SW480 (cell line): ENCODE results near the gene TBC1D2B.
A peak's percentile ranks its signal among the peaks of the same experiment; 100 is the strongest.

Source experiments
- DNase-seq: peaks from one replicate; pipeline ENCODE4 v3.0.0-alpha.2; 2016; ENCODE audit warnings: low spot score

Gene TBC1D2B

DNA sequence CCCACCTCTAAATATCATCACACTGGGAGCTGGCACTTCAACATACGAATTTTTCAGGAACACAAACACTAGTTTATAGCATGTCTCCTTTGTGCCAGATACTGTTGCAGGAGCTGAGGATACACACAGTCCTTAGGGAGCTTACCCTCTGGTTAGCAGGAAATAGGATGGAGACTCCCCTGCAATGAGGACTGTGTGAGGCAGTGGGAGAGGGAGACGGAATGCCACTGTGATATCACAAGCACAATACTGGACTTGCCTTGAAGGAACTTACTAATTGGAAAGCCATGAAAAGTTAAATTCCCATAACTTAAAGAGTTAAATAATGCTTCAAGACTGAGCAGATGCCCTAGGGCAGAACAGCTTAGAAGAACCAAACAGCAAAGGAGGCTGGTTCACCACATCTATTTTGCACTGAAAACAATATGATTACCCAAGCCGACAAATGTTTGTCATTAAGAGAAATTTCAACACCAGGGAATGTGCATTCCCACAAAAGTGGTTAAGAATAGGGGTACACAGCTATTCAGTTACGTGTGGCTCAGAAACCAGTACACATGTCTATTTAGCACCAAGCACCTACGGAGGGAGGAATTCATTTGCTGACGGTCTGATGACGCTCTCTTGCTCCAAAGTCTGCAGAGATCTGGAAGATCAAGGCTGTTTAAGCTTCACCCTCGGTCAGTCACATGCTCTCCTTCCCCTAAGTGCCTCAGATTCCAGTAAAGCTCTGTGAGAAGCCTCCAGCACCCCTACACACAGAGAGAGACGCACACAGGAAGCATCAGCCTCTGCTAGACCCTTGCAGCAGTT lies 5.2 kb downstream of the TBC1D2B start:
- DNase-seq = no peak

DNA sequence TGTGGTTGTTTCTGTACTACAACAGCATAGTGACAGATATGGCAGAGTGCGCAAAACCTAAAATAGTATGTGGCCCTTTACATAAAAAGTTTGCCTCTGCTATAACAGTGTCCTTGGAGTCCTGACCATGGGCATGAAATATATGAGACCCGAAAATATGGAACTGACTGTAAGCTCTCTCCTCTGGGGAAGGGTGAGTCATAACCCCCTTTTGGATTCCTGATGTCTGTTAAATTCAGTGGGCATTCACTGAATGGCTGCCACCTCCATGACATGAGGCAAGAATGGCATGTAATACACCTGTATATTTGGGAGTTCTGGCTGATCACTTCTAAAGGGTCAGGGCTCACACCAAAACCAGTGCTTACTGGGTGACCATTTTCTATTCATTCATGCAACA lies 6.1 kb downstream of the TBC1D2B start:
- no peak for DNase-seq

DNA sequence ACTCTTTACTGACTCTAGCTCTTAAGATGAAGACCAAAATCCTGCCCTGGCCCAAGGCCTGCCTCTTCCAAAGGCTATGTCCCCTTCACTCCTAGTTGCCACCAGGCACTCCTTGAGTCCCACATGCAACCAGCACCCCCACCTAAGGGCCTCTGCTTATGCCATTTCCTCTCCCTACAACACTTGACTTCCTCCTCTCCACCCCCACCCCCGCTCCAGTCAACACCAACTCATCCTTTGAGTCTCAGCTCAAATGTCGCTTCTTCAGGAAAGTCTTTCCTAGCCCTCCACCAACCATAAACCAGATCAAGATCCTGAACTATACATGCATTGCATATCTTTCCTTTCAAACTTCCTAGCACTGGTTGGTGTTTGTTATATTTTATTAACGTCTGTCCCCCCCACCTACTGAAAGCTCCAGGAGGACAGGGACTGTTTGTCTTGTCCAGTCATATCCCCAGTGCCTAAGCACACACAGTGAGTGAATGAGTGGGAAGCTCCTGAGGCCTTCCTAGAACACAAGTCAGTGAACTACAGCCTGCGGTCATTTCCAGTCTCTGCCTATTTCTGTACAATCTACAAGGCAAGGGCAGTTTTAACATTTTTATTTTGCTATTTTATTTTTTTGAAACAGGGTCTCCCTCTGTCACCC lies 7.3 kb downstream of the TBC1D2B start:
- DNase-seq = no peak

DNA sequence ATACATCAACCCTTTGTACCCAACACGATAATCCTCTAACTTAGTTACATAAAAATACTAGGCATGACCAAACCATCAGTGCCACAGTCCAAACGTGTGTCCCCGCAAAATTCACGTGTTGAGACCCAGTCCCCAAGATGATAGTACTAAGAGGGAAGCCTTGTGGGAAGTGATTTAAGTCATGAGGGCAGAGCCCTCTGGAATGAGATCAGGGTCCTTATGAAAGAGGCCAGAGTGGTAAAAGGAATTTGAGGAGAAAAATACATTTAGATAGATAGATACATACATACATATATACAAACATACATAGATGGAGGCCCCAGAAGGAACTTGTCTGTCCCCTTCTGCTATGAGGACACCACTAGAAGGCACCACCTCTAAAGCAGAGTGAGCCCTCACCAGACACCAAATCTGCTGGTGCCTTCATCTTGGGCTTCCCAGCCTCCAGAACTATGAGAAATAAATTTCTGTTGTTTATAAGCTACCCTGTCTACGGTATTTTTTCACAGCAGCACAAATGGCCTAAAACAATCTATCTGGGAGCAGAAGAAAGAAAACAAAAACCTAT lies 8.0 kb downstream of the TBC1D2B start:
- no peak for DNase-seq

DNA sequence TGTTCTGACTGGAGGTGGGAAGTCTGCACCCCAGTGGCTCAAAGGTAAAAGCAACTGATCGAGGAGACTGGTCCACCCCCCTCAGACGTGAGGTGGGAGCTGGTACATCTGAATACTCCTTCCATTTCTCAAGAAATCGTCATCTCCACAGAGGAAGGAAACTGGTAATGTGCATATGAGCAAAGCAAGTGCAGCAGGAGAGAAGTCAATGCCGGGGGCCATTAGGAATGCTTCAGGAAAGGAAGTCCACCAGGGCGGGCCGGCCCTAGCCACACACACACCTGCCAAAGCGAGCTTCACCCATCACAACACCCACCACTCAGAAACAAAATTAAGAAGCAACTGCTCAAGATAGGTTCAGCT lies 8.5 kb downstream of the TBC1D2B start:
- DNase-seq = no peak

DNA sequence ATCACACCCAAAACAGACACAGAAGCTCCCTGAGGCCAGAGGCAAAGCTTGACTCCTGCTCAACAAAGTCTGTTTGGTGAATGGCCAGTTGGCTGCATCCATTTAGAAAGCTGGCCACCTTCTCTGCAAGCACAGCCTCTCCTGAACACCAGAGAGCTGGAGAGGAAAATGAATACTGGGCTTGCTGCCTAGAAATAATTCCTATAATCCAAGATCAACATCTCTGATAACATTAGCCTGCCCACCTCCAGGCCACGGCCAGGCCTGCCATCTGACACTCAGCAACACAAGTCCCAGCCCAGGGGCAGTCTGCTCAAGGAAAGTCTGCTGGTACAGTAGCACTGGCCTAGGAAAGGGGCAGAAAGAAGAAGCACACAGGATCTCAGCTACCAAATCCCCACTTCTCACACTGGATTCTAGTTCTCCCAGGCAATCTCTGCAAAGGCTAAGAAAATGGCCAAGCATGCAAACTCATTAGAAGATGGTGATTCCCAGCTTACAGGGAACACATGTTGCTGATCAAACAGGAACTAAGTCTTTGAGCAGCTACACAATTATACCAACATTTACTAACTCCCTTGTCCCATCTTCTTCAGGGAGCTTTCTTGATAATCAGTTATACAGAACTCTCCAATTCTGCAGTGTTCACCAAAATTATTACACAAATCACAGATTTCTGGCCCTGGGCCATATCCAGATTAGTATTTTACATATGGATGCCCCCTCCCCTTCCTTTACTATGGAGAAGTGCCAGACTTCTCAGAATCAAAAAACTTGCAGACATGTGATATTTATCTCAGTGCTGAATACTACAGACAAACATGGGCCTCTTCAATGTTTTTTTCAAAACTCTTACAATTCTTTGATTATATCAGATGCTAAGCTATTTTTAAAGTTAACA lies 9.9 kb downstream of the TBC1D2B start:
- no peak for DNase-seq

DNA sequence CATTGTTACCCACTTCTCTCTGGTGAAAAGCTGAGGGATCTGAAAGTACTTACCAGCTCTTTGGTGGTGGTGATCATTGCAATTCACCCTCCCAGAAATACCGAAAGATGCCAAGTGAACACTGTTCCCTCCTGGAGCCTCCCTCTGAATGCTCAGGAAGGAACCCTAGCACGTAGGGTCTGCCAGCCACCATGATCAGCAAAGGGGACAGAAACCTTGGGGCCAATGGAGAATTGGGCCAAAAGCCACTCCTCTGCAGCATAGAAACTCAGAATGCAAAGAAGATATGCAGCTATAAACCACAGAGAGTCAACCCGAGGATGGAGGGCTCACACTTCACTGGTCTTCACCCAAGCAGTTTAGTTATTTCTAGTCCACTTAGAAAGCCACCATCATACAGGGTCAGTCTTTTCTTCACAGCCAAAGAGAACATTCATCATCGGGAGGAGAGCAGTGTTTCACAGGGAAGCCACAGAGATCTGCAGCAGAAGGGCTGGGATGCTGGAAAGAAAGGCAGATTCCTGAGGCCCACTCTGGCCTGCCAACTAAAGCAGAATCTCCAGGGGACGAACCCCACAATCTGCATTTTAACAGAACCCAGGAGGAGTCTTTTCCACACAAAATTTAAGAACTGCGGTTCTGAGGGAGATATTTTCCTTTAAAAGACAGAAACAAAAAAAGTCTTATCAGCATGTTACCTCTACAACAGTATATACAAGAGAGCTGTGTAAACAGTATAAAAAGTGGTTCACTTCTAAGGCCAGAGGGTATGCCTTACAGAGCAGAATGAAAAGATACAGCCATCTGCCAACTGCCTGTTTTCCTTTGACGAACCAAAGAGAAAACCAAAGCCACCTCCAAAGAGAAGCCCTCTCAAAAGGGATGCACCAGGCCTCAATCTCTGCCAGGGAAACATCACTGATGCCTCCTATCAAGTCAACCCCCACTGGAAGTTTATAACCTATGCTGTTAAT lies 11.3 kb downstream of the TBC1D2B start:
- no peak for DNase-seq

DNA sequence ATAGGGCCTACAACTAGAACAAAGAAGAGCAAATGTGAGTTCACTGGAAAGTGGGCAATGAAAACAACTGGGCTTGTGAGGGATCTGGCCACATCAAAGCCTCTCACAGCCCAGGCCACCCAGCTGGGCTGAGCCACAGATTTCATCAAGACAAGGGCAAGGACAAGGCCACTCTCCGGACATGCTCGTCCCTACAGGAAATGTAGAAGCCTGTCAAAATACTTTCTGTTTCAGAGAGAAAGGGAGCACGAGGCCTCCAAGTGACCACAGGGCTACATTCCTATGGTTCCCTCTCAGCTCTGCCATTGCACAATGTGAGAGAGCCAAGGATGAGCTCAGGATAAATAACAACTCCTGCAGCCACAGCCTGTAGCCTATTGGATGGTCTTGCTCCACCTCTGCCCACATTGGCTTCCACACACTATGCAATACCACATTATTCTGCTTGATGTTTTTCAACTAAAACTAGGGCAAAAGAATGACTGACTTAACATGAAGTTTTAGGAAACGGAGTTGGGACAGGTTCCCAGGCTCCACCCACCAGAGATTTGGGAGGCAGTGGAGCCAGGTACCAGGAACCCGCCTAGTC lies 12.1 kb downstream of the TBC1D2B start:
- DNase-seq = peak; percentile 99

DNA sequence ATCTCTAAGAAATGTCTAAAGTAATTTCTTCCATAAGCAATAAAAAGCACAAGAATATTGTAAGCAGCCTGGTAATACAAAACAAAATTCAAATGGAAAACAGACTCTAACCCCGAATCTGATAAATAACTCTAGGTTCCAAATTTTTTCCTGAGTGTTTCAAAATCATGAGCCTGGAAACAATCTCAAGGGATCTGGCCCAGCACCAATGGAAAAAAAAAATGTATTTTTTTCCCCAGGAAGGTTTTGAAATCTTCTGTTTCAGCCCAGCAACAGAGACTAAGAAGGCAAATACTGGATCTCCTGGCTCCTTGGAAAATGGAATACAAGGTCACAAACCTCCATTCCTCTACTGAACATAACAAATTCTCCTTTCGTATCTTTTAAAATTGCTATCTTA lies 13.0 kb downstream of the TBC1D2B start:
- no peak for DNase-seq

DNA sequence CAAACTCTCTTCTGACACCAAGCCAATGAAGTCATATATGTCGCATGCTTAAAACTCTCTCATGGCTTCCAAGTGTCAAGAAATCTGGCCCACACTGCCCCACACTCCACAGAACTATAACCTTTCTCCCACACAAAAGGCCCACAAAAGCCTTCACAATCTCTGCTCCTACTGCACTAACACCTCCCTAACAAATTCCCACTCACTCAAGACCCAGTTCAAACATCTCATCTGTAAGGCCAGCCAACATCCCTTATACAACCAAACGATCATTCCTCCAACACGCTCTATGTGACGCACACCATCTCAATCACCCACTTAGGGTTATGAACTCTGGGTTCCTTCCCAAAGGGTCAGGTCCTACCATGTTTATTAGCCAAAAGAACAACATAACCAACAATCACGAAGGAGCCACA lies 13.5 kb downstream of the TBC1D2B start:
- no peak for DNase-seq

DNA sequence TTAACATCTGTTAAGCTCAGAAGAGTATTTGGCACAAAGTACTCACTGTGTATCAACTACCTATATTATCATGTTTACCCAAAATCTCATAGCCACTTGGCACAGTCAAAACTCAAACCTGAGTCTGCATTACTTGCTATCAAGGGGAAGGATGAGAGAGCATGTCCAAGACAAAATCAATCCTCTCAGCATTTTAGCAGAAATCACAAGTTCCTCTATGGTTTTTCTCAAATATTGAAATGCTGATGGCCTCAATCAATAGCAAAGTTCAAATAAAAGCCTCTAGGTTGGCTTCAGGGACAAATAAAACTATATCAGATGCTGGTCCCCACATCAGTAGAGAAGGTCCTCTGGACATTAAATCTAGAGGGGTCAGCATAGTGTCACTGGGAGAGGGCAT lies 14.3 kb downstream of the TBC1D2B start:
- no peak for DNase-seq

DNA sequence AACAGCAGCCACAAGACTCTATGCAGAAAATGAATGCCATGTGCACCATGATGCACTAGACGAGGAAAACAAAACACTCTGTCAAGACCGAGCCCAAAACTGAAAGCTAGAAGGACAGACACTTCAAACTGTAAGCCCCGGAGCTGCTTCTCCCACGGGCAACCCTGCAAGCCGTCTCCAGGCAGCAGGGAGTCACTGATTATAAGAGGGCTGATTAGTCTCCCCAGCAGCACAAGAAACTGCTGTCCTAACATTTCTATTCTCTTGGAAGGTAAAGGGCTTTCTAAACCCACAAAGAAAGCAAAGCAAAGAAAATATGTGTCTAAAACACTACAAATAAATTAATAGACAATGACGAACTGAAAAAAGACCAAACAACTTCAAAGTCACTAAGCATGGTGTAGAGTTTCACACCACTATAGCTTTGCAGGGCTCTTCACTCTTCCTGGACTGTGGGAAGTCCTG lies 15.5 kb downstream of the TBC1D2B start:
- DNase-seq = peak; percentile 42

DNA sequence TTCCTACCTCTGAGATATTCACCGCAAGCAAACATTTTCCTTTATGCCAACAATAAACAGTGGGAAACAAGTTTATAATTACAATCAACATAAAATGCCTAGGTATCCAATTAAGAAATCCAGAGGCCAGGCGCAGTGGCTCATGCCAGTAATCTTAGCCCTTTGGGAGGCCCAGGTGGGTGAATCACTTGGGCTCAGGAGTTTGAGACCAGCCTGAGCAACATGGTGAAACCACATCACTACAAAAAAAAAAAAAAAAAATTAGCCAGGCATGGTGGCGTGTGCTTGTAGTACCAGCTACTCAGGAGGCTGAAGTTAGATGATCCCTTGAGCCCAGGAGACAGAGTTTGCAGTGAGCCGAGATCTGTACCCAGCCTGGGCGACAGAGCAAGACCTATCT lies 17.3 kb downstream of the TBC1D2B start:
- DNase-seq = no peak

DNA sequence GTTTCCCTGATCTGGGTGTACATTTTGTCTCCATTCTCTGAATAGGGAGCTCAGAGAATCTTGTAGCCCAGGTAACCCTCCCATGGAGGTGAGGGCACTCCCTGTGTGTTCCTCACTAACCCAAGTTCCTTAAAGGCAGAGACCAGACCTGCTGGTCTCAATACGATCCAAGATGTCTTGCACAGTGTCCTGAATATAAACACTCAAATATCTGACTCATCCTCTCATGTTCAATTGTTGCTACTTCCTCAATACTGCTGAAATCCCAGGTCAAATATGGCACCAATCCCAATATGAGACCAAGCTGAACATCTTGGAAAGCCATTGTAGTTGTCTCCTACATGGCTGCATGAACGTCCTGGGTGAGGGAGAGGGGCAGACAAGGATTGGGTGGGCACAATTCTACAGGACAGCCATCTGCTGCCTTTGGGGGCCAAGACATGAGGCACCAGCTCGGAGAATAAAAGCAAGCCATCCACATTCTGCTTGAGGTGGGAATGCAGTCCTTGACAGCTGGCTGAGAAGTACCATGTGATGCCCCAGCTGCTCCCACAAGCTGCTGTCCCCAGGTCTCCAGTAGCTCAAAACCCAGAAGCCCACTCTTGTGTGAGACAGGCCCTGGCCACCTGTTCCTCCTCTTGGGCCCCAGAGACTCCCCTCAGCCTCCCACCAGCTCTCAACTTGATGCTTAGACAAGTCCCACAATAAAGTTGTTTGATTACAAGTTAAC lies 18.2 kb downstream of the TBC1D2B start:
- DNase-seq = no peak

DNA sequence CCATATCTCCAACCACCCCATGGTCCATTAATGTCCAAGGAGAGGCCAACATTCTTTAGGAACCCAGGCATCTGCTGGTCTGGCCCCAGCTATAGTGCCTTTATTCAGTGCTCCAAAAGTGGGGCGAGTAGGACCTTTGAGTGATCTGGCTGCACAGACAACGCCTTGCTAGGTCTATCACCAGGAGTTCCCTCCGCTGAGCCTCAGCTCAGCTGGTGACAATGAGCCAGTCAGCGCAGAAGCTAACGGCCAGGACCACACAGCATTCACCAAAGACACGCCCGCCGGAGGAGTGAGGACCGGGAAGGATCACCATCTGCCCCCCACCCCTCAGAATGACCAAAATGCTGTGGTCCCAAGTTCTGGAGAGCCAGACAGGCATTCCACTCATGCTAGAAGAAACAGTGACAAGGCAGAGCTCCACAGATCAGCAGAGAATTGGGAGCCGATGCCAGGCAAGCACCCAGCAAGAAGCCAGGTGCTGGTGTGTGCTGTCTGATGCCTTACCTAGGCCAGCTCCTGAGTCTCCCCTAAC lies 19.0 kb downstream of the TBC1D2B start:
- no peak for DNase-seq

DNA sequence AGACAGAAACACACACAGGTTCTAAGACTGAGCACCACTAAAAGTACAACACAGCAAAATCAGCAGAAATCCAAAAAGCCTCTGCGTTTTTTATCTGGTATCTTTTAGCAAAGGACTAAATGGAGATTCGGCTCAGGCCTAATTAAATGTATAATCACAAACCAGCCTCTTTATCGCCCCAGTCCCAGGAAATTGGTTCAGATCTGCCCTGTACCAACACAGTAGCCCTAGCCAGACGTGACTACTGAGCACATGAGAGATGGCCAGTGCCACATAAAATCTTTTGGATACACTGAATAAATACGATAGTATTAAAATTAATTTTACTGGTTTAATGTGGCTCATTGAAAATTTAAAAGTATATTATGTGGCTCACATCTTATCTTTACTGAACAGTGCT lies 19.7 kb downstream of the TBC1D2B start:
- no peak for DNase-seq

DNA sequence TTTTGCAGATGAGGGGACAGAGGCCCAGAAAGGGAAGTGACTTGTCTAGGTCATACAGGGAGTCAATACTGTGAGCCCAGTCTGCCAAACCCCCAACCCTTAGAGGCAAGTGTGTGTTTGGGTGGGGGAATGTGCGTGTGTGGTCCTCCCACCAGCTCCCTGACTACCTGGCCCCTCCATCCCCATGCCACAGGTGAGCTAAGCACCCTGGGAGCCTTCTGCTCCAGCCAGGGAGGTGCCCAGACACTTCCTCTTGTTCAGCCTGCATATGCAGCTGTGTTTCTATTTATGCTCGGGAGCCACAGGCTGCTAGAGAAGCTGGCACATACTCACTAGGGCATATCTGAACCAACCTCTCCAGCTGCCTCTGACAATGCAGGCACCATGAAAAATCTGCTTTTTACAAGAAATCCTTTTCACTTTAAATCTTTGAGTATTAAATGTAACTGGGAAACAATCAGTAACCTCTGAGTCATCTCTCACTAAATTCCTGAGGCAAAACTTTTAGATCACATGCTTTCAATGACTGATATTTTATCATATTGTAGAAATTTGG lies 20.7 kb downstream of the TBC1D2B start:
- DNase-seq = peak; percentile 9

DNA sequence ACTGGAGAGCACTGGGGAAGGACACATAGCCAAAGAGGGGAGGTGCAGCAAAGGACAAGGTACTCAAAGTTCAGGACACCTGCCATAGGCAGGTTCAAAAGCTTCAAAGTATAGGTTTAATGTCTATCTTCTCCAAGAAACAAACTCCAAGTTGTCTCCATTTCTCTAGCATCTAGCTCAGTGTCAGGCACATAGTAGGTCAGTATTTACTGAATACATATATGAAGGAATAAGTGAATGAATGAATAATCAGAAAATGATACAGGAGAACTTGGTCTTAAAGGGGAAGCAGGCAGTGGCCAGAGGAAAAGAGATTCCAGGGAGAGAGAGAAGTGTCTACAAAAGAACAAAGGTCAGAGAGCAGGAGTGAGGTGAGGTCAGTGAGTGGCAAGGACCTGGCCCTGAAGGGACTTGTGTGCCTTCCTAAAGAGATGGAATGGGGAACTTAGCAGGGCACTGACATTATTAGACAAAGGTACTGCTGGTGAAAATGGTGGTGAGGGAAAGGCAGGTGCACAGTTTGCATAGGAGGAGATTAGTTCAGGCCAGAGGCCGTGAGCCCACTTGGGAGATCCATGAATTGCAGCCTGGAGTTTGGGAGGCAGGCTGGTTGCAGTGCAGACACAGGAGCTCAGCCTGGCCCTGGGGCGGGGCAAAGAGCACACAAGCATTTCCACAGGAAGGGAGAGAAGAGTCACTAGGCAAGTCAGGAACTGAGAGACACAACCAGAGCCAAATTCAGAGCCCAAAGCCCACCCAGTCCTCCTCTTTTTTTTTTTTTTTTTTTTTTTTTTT lies 21.4 kb downstream of the TBC1D2B start:
- peak; percentile 64 for DNase-seq

DNA sequence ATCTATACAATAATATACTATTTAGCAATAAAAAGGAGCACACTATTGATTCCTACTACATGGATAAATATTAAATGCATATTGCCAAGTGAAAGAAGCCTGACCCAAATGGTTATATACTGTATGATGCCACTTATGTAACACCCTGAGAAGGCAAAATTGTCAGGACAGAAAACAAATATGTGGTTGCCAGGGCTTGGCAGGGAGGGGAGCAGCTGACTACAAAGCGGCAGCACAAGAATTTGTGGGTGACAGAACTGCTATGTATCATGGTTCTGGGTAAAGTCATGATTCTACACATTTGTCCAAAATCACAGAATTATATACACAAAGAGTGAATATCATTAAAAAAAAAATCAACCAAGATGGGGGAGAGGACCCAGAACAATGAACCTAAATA lies 22.5 kb downstream of the TBC1D2B start:
- no peak for DNase-seq
